ENCODE measurements around the gene LRRC42. TPM values are rescaled to one million over a fixed set of nuclear protein-coding genes. Genes with fewer than 3 reads are reported as not detected.

Gene LRRC42
- total RNA-seq, 1 donor, result 38.7 TPM

- no peak overlapping the region for H3K27ac ChIP-seq (ENCODE audit: low read depth, low read length)
- peaks cover 3% of the 10 kb centered on the region for H3K36me3 ChIP-seq (ENCODE audit: insufficient read depth, low read length)
- H3K27me3 ChIP-seq (ENCODE audit: insufficient read depth, low read length), result no peaks in the 10 kb centered on the region
- peaks cover 1% of the 10 kb centered on the region for H3K9me3 ChIP-seq (ENCODE audit: low read depth, low read length)
- no peaks in the 10 kb centered on the region for H3K79me2 ChIP-seq (ENCODE audit: insufficient read depth, low read length)
- TF ChIP-seq CTCF (IDR thresholded peaks at IDR 0.05; ENCODE audit: extremely low read depth, low read depth, low read length), result no peak
- H4K20me1 ChIP-seq (ENCODE audit: insufficient read depth, low read length), result no peaks in the 10 kb centered on the region
- H3K4me2 ChIP-seq (ENCODE audit: insufficient read depth, low read length), result no peak overlapping the region
- H3K4me3 ChIP-seq (ENCODE audit: insufficient read depth, low read length), result no peak overlapping the region
- no peak for DNase-seq (ENCODE audit: insufficient read length, low spot score, missing footprints)
- no peak overlapping the region for H2AFZ ChIP-seq (ENCODE audit: low read length)
- peaks cover 4% of the 10 kb centered on the region for H3K4me1 ChIP-seq (ENCODE audit: insufficient read depth, low read length)
Measured at GRCh38 chr1:53934170-53934765, 11.9 kb upstream of the LRRC42 start.

DNA sequence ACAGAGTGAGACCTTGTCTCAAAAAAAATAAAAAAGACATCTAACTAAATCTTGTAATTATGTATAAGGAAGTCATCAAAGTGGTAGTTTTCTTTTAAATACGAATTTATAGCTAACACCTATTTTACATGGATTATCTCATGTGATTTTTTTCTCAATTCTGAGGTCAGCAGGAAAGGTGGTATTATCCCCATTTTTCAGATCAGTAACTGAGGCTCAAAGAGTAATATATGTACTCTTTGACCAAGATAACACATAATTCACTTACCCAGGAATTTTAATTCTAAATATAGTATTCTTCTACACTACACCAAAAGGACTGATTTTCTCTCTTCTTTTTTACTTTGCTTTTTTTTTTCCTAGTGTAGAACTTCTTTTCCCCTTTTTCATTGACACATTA lies 9.7 kb upstream of the LRRC42 start:
- peaks cover 3% of the 10 kb centered on the region for H3K36me3 ChIP-seq (ENCODE audit: insufficient read depth, low read length)
- no peak for TF ChIP-seq CTCF (IDR thresholded peaks at IDR 0.05; ENCODE audit: extremely low read depth, low read depth, low read length)
- peaks cover 1% of the 10 kb centered on the region for H3K9me3 ChIP-seq (ENCODE audit: low read depth, low read length)
- H3K4me1 ChIP-seq (ENCODE audit: insufficient read depth, low read length), result peaks cover 4% of the 10 kb centered on the region
- H3K79me2 ChIP-seq (ENCODE audit: insufficient read depth, low read length), result peaks cover 5% of the 10 kb centered on the region
- no peak for DNase-seq (ENCODE audit: insufficient read length, low spot score, missing footprints)
- no peak overlapping the region for H3K27ac ChIP-seq (ENCODE audit: low read depth, low read length)
- no peaks in the 10 kb centered on the region for H3K27me3 ChIP-seq (ENCODE audit: insufficient read depth, low read length)
- H2AFZ ChIP-seq (ENCODE audit: low read length), result no peak overlapping the region
- no peaks in the 10 kb centered on the region for H4K20me1 ChIP-seq (ENCODE audit: insufficient read depth, low read length)
- no peak overlapping the region for H3K4me3 ChIP-seq (ENCODE audit: insufficient read depth, low read length)
- H3K4me2 ChIP-seq (ENCODE audit: insufficient read depth, low read length), result no peak overlapping the region

DNA sequence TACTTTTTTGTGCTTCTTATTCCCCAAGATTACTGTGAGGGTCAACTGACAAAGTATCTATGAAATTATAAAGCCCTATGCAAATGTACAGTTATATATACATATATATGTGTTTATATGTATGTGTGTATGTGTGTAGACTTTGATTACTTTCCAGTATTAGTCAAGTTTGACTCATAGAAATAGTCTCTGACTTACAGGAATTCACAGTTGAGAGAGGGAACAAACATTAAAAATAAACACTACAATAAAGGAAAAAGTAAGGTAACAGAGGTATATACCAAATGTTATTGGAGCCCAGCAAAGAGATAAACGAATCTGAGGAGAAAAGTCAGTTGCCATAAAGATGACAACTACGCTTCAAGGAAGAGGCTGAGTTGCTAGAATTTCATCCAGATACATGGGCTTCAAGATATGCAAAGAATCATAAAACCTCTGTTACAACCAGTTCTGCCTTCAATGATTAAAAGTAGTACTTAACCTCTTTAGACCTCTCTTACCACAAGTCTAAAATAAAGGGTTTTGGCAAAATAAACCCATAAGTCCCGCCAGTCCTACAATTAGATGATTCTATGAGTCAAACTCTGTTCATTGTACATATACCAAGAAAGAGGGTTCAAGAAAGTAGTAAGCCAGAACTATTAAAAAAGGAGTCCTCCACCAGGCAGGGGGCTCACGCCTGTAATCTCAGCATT lies 7.9 kb upstream of the LRRC42 start:
- Histone ChIP-seq H3K4me1 (ENCODE audit: insufficient read depth, low read length) (peaks cover 4% of the 10 kb centered on the region), H2AFZ (ENCODE audit: low read length) (no peak overlapping the region), H3K36me3 (ENCODE audit: insufficient read depth, low read length) (peaks cover 3% of the 10 kb centered on the region), H3K9me3 (ENCODE audit: low read depth, low read length) (peaks cover 1% of the 10 kb centered on the region), H3K79me2 (ENCODE audit: insufficient read depth, low read length) (peaks cover 15% of the 10 kb centered on the region), H3K27me3 (ENCODE audit: insufficient read depth, low read length) (no peaks in the 10 kb centered on the region), H3K4me3 (ENCODE audit: insufficient read depth, low read length) (no peak overlapping the region), H4K20me1 (ENCODE audit: insufficient read depth, low read length) (no peaks in the 10 kb centered on the region), H3K4me2 (ENCODE audit: insufficient read depth, low read length) (peak overlapping the region; percentile 18), H3K27ac (ENCODE audit: low read depth, low read length) (no peak overlapping the region)
- peak; percentile 34 for DNase-seq (ENCODE audit: insufficient read length, low spot score, missing footprints)
- TF ChIP-seq CTCF (IDR thresholded peaks at IDR 0.05; ENCODE audit: extremely low read depth, low read depth, low read length), result no peak

- Histone ChIP-seq H3K27me3 (ENCODE audit: insufficient read depth, low read length) (no peaks in the 10 kb centered on the region), H3K9me3 (ENCODE audit: low read depth, low read length) (no peaks in the 10 kb centered on the region), H3K4me3 (ENCODE audit: insufficient read depth, low read length) (no peak overlapping the region), H4K20me1 (ENCODE audit: insufficient read depth, low read length) (no peaks in the 10 kb centered on the region), H3K4me2 (ENCODE audit: insufficient read depth, low read length) (no peak overlapping the region), H3K4me1 (ENCODE audit: insufficient read depth, low read length) (peaks cover 17% of the 10 kb centered on the region), H2AFZ (ENCODE audit: low read length) (no peak overlapping the region), H3K36me3 (ENCODE audit: insufficient read depth, low read length) (no peaks in the 10 kb centered on the region), H3K79me2 (ENCODE audit: insufficient read depth, low read length) (peaks cover 49% of the 10 kb centered on the region), H3K27ac (ENCODE audit: low read depth, low read length) (no peak overlapping the region)
- no peak for TF ChIP-seq CTCF (IDR thresholded peaks at IDR 0.05; ENCODE audit: extremely low read depth, low read depth, low read length)
- DNase-seq (ENCODE audit: insufficient read length, low spot score, missing footprints), result no peak
Measured at GRCh38 chr1:53942127-53942957, 3.8 kb upstream of the LRRC42 start.
